Hepatocyte (in vitro differentiated cells): ENCODE measurements around the gene DDX10. TPM values are rescaled to one million over a fixed set of nuclear protein-coding genes. Genes with fewer than 3 reads are reported as not detected.

Source experiments
- DNase-seq: peaks from one replicate; pipeline ENCODE4 v3.0.0-alpha.2; 2016; ENCODE audit warnings: low spot score
- H2AFZ ChIP-seq: fragments of 200-600 bp; sonication (generic); 2 replicates; pipeline ENCODE4 v1.6.0; 2016; ENCODE audit warnings: antibody characterized with exemption, mild to moderate bottlenecking
- H3K27ac ChIP-seq: fragments of 200-600 bp; sonication (generic); 2 replicates; pipeline ENCODE4 v1.5.1; 2016; ENCODE audit warnings: mild to moderate bottlenecking
- H3K27me3 ChIP-seq: fragments of 200-600 bp; sonication (generic); 2 replicates; pipeline ENCODE4 v1.6.1; 2016
- H3K36me3 ChIP-seq: fragments of 200-600 bp; sonication (generic); replicated peaks from 2 replicates; pipeline ENCODE4 v1.5.1; 2016; ENCODE audit warnings: low read depth; ENCODE audit not compliant: insufficient read depth
- H3K4me1 ChIP-seq: fragments of 200-600 bp; sonication (generic); 2 replicates; pipeline ENCODE4 v1.5.1; 2016; ENCODE audit warnings: mild to moderate bottlenecking, moderate library complexity; ENCODE audit not compliant: insufficient read depth
- H3K4me2 ChIP-seq: fragments of 200-600 bp; sonication (generic); 2 replicates; pipeline ENCODE4 v1.6.0; 2016
- H3K4me3 ChIP-seq: fragments of 200-600 bp; sonication (generic); 2 replicates; pipeline ENCODE4 v1.5.1; 2016; ENCODE audit warnings: mild to moderate bottlenecking
- H3K79me2 ChIP-seq: fragments of 200-600 bp; sonication (generic); 2 replicates; pipeline ENCODE4 v1.6.0; 2017; ENCODE audit warnings: mild to moderate bottlenecking
- H3K9me2 ChIP-seq: fragments of 200-600 bp; sonication (generic); replicated peaks from 2 replicates; pipeline ENCODE4 v1.6.0; 2017; ENCODE audit warnings: mild to moderate bottlenecking; ENCODE audit not compliant: insufficient read depth
- H3K9me3 ChIP-seq: fragments of 200-600 bp; sonication (generic); 2 replicates; pipeline ENCODE4 v1.5.1; 2016; ENCODE audit warnings: low read depth, mild to moderate bottlenecking
- H4K20me1 ChIP-seq: fragments of 200-600 bp; sonication (generic); 2 replicates; pipeline ENCODE4 v1.6.0; 2016; ENCODE audit warnings: mild to moderate bottlenecking; ENCODE audit not compliant: insufficient read depth, poor library complexity, severe bottlenecking
- CTCF ChIP-seq: fragments of 200-600 bp; sonication (generic); IDR thresholded peaks from 2 replicates; pipeline ENCODE4 v1.5.1; 2016; ENCODE audit warnings: antibody characterized with exemption, mild to moderate bottlenecking; ENCODE audit not compliant: poor library complexity
- EZH2 ChIP-seq: fragments of 200-600 bp; sonication (generic); IDR thresholded peaks from 2 replicates; pipeline ENCODE4 v1.6.1; 2016; ENCODE audit warnings: antibody characterized with exemption, mild to moderate bottlenecking, borderline replicate concordance
- EZH2phosphoT487 ChIP-seq: fragments of 200-600 bp; sonication (generic); IDR thresholded peaks from one replicate; pipeline ENCODE4 v1.6.1; 2018; ENCODE audit warnings: antibody characterized with exemption, mild to moderate bottlenecking, low read depth, moderate library complexity; ENCODE audit not compliant: unreplicated experiment, severe bottlenecking
- WGBS: methylation state at CpG from one replicate; pipeline ENCODE4 v1.1.6; 2016; ENCODE audit warnings: low lambda C conversion rate; ENCODE audit errors: missing lambda C conversion rate; 5-methylcytosine and 5-hydroxymethylcytosine counted together
- polyA plus RNA-seq: library from polyadenylated mRNA; unstranded; fragments of >200 nt; fragmentation: Nextera tagmentation; extraction: Ambion mirVana; gene quantifications from 2 replicates; pipeline ENCODE4 v1.2.1, GENCODE V29; 2016
- total RNA-seq: library from RNA; depleted of rRNA; stranded (reverse); fragments of >200 nt; gene quantifications from 2 replicates; pipeline ENCODE4 v1.2.3, GENCODE V29; 2014

DDX10 gene
- total and polyA plus RNA-seq, 2 experiments from 2014 or later: 9.6 to 13.9 TPM

- H3K79me2 ChIP-seq: no peaks in the 10 kb centered on the region
- no peaks in the 10 kb centered on the region for H4K20me1 ChIP-seq
- H3K9me3 ChIP-seq: no peaks in the 10 kb centered on the region
- H2AFZ ChIP-seq: no peak overlapping the region
- peaks cover 8% of the 10 kb centered on the region for H3K4me1 ChIP-seq
- DNase-seq: no peak
- H3K27ac ChIP-seq: peak overlapping the region; percentile 39
- no peak overlapping the region for H3K4me3 ChIP-seq
- H3K27me3 ChIP-seq: no peaks in the 10 kb centered on the region
- 52% methylated on average over 4 of the region's 4 CpGs for WGBS
- TF ChIP-seq CTCF (no peak), EZH2 (no peak), EZH2phosphoT487 (no peak)
- H3K9me2 ChIP-seq: no peaks in the 10 kb centered on the region
- no peaks in the 10 kb centered on the region for H3K36me3 ChIP-seq
- no peak overlapping the region for H3K4me2 ChIP-seq
Observed at GRCh38 chr11:108913204-108913603, 248.3 kb downstream of the DDX10 start.

DNA sequence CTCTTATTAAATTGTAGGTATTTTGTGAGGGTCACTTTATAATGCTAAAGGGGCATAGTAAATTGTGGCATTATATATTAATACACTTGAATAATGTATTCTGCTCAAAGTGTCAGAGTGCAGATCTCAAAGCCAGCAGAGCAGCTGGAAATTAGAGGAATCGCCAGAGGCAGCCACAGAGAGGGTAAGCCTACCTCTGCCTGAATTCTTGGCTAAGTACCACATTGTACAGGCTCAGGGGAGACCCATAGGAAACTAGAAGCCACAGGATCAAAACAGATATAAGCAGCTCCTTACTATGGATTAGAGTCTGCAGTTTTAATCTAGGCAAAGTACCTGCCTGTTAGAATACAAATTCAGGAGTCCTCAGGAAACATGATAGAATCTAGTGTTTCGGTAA, 249.3 kb downstream of the DDX10 start:
- peaks cover 8% of the 10 kb centered on the region for H3K4me1 ChIP-seq
- no peak overlapping the region for H3K4me2 ChIP-seq
- H3K27me3 ChIP-seq: no peaks in the 10 kb centered on the region
- DNase-seq: no peak
- H2AFZ ChIP-seq: no peak overlapping the region
- H3K9me2 ChIP-seq: no peaks in the 10 kb centered on the region
- TF ChIP-seq EZH2phosphoT487: no peak
- no peak for TF ChIP-seq EZH2
- TF ChIP-seq CTCF: no peak
- H3K27ac ChIP-seq: no peak overlapping the region
- 75% methylated on average over 2 of the region's 2 CpGs for WGBS
- no peaks in the 10 kb centered on the region for H3K36me3 ChIP-seq
- no peaks in the 10 kb centered on the region for H3K79me2 ChIP-seq
- H4K20me1 ChIP-seq: no peaks in the 10 kb centered on the region
- H3K9me3 ChIP-seq: no peaks in the 10 kb centered on the region
- no peak overlapping the region for H3K4me3 ChIP-seq

DNA sequence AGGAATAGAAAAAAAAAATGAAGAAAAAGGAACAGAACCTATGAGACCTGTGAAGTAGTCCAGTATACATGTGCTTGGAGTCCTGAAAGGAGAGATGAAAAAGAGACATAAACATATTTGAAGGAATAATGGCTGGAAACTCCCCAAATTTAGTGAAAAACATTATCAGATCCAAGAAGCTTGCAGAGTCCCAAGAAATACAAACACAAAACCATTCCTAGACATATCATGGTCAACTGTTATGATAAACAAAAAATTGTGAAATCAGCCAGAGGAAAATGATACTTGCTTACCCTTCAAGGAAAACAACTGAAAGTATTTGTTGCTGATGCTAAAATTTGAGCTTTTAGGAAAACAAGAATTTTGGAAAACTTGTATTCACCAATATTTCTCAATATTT, 250.1 kb downstream of the DDX10 start:
- TF ChIP-seq EZH2: no peak
- TF ChIP-seq EZH2phosphoT487: no peak
- no peak for TF ChIP-seq CTCF
- no peak overlapping the region for H3K4me3 ChIP-seq
- H2AFZ ChIP-seq: no peak overlapping the region
- no peak for DNase-seq
- no peak overlapping the region for H3K4me2 ChIP-seq
- no peaks in the 10 kb centered on the region for H3K36me3 ChIP-seq
- H3K79me2 ChIP-seq: no peaks in the 10 kb centered on the region
- no peaks in the 10 kb centered on the region for H4K20me1 ChIP-seq
- no peaks in the 10 kb centered on the region for H3K27me3 ChIP-seq
- no peaks in the 10 kb centered on the region for H3K9me2 ChIP-seq
- H3K27ac ChIP-seq: no peak overlapping the region
- peaks cover 8% of the 10 kb centered on the region for H3K4me1 ChIP-seq
- H3K9me3 ChIP-seq: no peaks in the 10 kb centered on the region

GRCh38 chr11:108915666-108916065, 250.8 kb downstream of the DDX10 start:
- WGBS: 86% methylated on average over 2 of the region's 2 CpGs
- Histone ChIP-seq H3K9me2 (no peaks in the 10 kb centered on the region), H3K9me3 (no peaks in the 10 kb centered on the region), H3K79me2 (no peaks in the 10 kb centered on the region), H3K4me2 (no peak overlapping the region), H3K36me3 (no peaks in the 10 kb centered on the region), H3K4me1 (peaks cover 8% of the 10 kb centered on the region), H2AFZ (no peak overlapping the region), H3K27ac (no peak overlapping the region), H3K27me3 (no peaks in the 10 kb centered on the region), H3K4me3 (no peak overlapping the region), H4K20me1 (no peaks in the 10 kb centered on the region)
- no peak for DNase-seq
- TF ChIP-seq EZH2: no peak
- TF ChIP-seq CTCF: no peak
- no peak for TF ChIP-seq EZH2phosphoT487
